Measurements from ENCODE around the gene LCE1F. TPM values are rescaled to one million over a fixed set of nuclear protein-coding genes. Genes with fewer than 3 reads are reported as not detected.

Gene LCE1F
- total RNA-seq (2022) (not detected in 2 replicates), Bru-seq, nascent RNA (not detected), BruChase-seq, experiment 1, labeled RNA remaining after a 6-hour chase (percentile 31 among the genes with signal in this experiment), BruChase-seq, experiment 2, labeled RNA remaining after a 2-hour chase (not detected)
- long read RNA-seq = 0 reads

- peaks cover 8% of the 10 kb centered on the region for H3K9me3 Mint-ChIP-seq (ENCODE audit: unreplicated experiment)
- H3K27ac Mint-ChIP-seq (ENCODE audit: low read depth, unreplicated experiment) = no peak within 1 kb of the TSS
- CTCF ChIA-PET = interaction anchor here (0.8 to 1.1 kb wide), 4 partner anchors 12 to 417 kb away, joined by 3 read pairs; partner anchors contain the start of gene KPRP
- H3K36me3 Mint-ChIP-seq (ENCODE audit: insufficient read depth, unreplicated experiment) = no peaks in the 10 kb centered on the region
- H3K4me1 Mint-ChIP-seq (ENCODE audit: insufficient read depth, unreplicated experiment) = peaks cover 12% of the 10 kb centered on the region
- H3K4me3 Mint-ChIP-seq (ENCODE audit: unreplicated experiment) = no peak within 1 kb of the TSS
- intact Hi-C loops (cut with micrococcal nuclease) = no loop called here
- BruUV-seq (replicated peaks) = no TSS peak
- H3K27me3 Mint-ChIP-seq (ENCODE audit: insufficient read depth, unreplicated experiment) = no peaks in the 10 kb centered on the region
- no peak for TF ChIP-seq CTCF (IDR thresholded peaks at IDR 0.05; ENCODE audit: unreplicated experiment)
- DNase-seq (ENCODE audit: unreplicated experiment) = peak; percentile 57
- POLR2A ChIA-PET = no interaction called here
These were observed at the start of gene LCE1F for GRCh38 chr1:152774875-152775274. LCE1F (plus strand) TSS chr1:152775140; CDS start chr1:152776372, 1,232 bp downstream.

- Mint-ChIP-seq H3K27me3 (ENCODE audit: insufficient read depth, unreplicated experiment) (no peaks in the 10 kb centered on the region), H3K9me3 (ENCODE audit: unreplicated experiment) (no peaks in the 10 kb centered on the region), H3K4me3 (ENCODE audit: unreplicated experiment) (no peak overlapping the region), H3K36me3 (ENCODE audit: insufficient read depth, unreplicated experiment) (no peaks in the 10 kb centered on the region), H3K4me1 (ENCODE audit: insufficient read depth, unreplicated experiment) (no peaks in the 10 kb centered on the region), H3K27ac (ENCODE audit: low read depth, unreplicated experiment) (no peak overlapping the region)
- POLR2A ChIA-PET = no interaction called here
- BruUV-seq (replicated peaks) = no TSS peak
- CTCF ChIA-PET = interaction anchor here (1.3 to 1.4 kb wide), 2 partner anchors 70 to 73 kb away, joined by 3 to 4 read pairs; no protein-coding TSS in a partner anchor
- intact Hi-C loops (cut with micrococcal nuclease) = no loop called here
- DNase-seq (ENCODE audit: unreplicated experiment) = no peak
- TF ChIP-seq CTCF (IDR thresholded peaks at IDR 0.05; ENCODE audit: unreplicated experiment) = no peak
These were observed 49.7 kb upstream of the LCE1F start for GRCh38 chr1:152725261-152725660.

GRCh38 chr1:152728986-152729385, 46.0 kb upstream of the LCE1F start:
- intact Hi-C loops (cut with micrococcal nuclease) = no loop called here
- Mint-ChIP-seq H3K4me3 (ENCODE audit: unreplicated experiment) (no peak overlapping the region), H3K36me3 (ENCODE audit: insufficient read depth, unreplicated experiment) (no peaks in the 10 kb centered on the region), H3K27ac (ENCODE audit: low read depth, unreplicated experiment) (no peak overlapping the region), H3K9me3 (ENCODE audit: unreplicated experiment) (no peaks in the 10 kb centered on the region), H3K4me1 (ENCODE audit: insufficient read depth, unreplicated experiment) (no peaks in the 10 kb centered on the region), H3K27me3 (ENCODE audit: insufficient read depth, unreplicated experiment) (no peaks in the 10 kb centered on the region)
- TF ChIP-seq CTCF (IDR thresholded peaks at IDR 0.05; ENCODE audit: unreplicated experiment) = no peak
- ChIA-PET POLR2A (interaction anchor here (1.4 kb wide), 1 partner anchor 10 kb away, joined by 3 read pairs; no protein-coding TSS in a partner anchor), CTCF (interaction anchor here (0.6 to 1.7 kb wide), 6 partner anchors 11 to 494 kb away, joined by 3 to 11 read pairs (median 4); no protein-coding TSS in a partner anchor)
- DNase-seq (ENCODE audit: unreplicated experiment) = no peak
- BruUV-seq (replicated peaks) = no TSS peak

- no peaks in the 10 kb centered on the region for H3K27me3 Mint-ChIP-seq (ENCODE audit: insufficient read depth, unreplicated experiment)
- peak; percentile 60 for DNase-seq (ENCODE audit: unreplicated experiment)
- no peak overlapping the region for H3K4me3 Mint-ChIP-seq (ENCODE audit: unreplicated experiment)
- no peak overlapping the region for H3K27ac Mint-ChIP-seq (ENCODE audit: low read depth, unreplicated experiment)
- peak; percentile 67 for TF ChIP-seq CTCF (IDR thresholded peaks at IDR 0.05; ENCODE audit: unreplicated experiment)
- H3K4me1 Mint-ChIP-seq (ENCODE audit: insufficient read depth, unreplicated experiment) = peaks cover 11% of the 10 kb centered on the region
- no peaks in the 10 kb centered on the region for H3K9me3 Mint-ChIP-seq (ENCODE audit: unreplicated experiment)
- BruUV-seq (replicated peaks) = no TSS peak
- POLR2A ChIA-PET = interaction anchor here (0.7 kb wide), 1 partner anchor 9 kb away, joined by 3 read pairs; no protein-coding TSS in a partner anchor
- no peaks in the 10 kb centered on the region for H3K36me3 Mint-ChIP-seq (ENCODE audit: insufficient read depth, unreplicated experiment)
- intact Hi-C loops (cut with micrococcal nuclease) = loop anchor here (1.0 kb wide), 1 partner anchor 81 kb away; no protein-coding TSS in a partner anchor
- CTCF ChIA-PET = interaction anchor here (0.5 to 6.0 kb wide), 16 partner anchors 16 to 305 kb away, joined by 3 to 64 read pairs (median 3); partner anchors contain the start of genes LCE2D, LCE4A and SPRR2D
These were observed 39.3 kb upstream of the LCE1F start for GRCh38 chr1:152735648-152736047.
